ENCODE data around the gene LYST. TPM values are rescaled to one million over a fixed set of nuclear protein-coding genes. Genes with fewer than 3 reads are reported as not detected.

LYST gene
- total RNA-seq, 4 donors from 2014 or later: 46.8 to 68.4 (median 47.8) TPM

GRCh38 chr1:235710687-235711086, 156.0 kb downstream of the LYST start:
- no peaks in the 10 kb centered on the region for H3K4me1 ChIP-seq
- intact Hi-C loops (cut with DNase I): no loop called here

GRCh38 chr1:235709018-235709417, 157.7 kb downstream of the LYST start:
- Histone ChIP-seq H3K36me3 (peaks cover under 1 to 17% of the 10 kb centered on the region in 2 donors), H3K4me3 (replicated peaks in 1 of 3) (no peak overlapping the region), H3K27me3 (no peaks in the 10 kb centered on the region), H3K4me1 (no peaks in the 10 kb centered on the region), H3K27ac (no peak overlapping the region), H3K9me3 (no peaks in the 10 kb centered on the region)
- intact Hi-C loops (cut with DNase I): no loop called here
- TF ChIP-seq CTCF (IDR thresholded peaks at IDR 0.05) (no peak), POLR2A (IDR thresholded peaks at IDR 0.05) (no peak)
- DNase-seq: no peak
- 91 to 97% methylated on average over 11 of the region's 11 CpGs for WGBS, 2 donors

More at GRCh38 chr1:235710687-235711086, 156.0 kb downstream of the LYST start:
- H3K9me3 ChIP-seq: no peaks in the 10 kb centered on the region
- no peak overlapping the region for H3K27ac ChIP-seq
- H3K27me3 ChIP-seq: no peaks in the 10 kb centered on the region
- H3K4me3 ChIP-seq (replicated peaks in 1 of 3): no peak overlapping the region
- H3K36me3 ChIP-seq: peaks cover 15 to 18% of the 10 kb centered on the region in 2 donors
- 66 to 81% methylated on average over 3 of the region's 3 CpGs for WGBS, 2 donors
- DNase-seq: no peak
- TF ChIP-seq CTCF (IDR thresholded peaks at IDR 0.05) (no peak), POLR2A (IDR thresholded peaks at IDR 0.05) (no peak)

- Histone ChIP-seq H3K9me3 (no peaks in the 10 kb centered on the region), H3K27me3 (no peaks in the 10 kb centered on the region), H3K27ac (no peak overlapping the region), H3K4me3 (replicated peaks in 1 of 3) (no peak overlapping the region), H3K36me3 (peaks cover 0 to 14% of the 10 kb centered on the region in 2 donors), H3K4me1 (no peaks in the 10 kb centered on the region)
- WGBS, 2 donors: 86 to 90% methylated on average over 4 of the region's 4 CpGs
- no peak for DNase-seq
- intact Hi-C loops (cut with DNase I): no loop called here
- TF ChIP-seq CTCF (IDR thresholded peaks at IDR 0.05) (no peak), POLR2A (IDR thresholded peaks at IDR 0.05) (no peak)
Observed at GRCh38 chr1:235708390-235708962, 158.2 kb downstream of the LYST start.

- Histone ChIP-seq H3K36me3 (peaks cover 7 to 15% of the 10 kb centered on the region in 2 donors), H3K9me3 (no peaks in the 10 kb centered on the region), H3K27ac (no peak overlapping the region), H3K4me3 (replicated peaks in 1 of 3) (no peak overlapping the region), H3K4me1 (no peaks in the 10 kb centered on the region), H3K27me3 (no peaks in the 10 kb centered on the region)
- intact Hi-C loops (cut with DNase I): no loop called here
- no peak for DNase-seq
- 93 to 96% methylated on average over 2 of the region's 2 CpGs for WGBS, 2 donors
- TF ChIP-seq CTCF (IDR thresholded peaks at IDR 0.05): no peak
- no peak for TF ChIP-seq POLR2A (IDR thresholded peaks at IDR 0.05)
Observed at GRCh38 chr1:235703506-235703905, 163.2 kb downstream of the LYST start.

GRCh38 chr1:235702412-235702811, 164.3 kb downstream of the LYST start:
- Histone ChIP-seq H3K36me3 (peaks cover 7 to 15% of the 10 kb centered on the region in 2 donors), H3K4me1 (no peaks in the 10 kb centered on the region), H3K27ac (no peak overlapping the region), H3K9me3 (no peaks in the 10 kb centered on the region), H3K27me3 (no peaks in the 10 kb centered on the region), H3K4me3 (replicated peaks in 1 of 3) (no peak overlapping the region)
- 83 to 85% methylated on average over 9 of the region's 9 CpGs for WGBS, 2 donors
- no peak for DNase-seq
- TF ChIP-seq POLR2A (IDR thresholded peaks at IDR 0.05) (no peak), CTCF (IDR thresholded peaks at IDR 0.05) (no peak)
- intact Hi-C loops (cut with DNase I): no loop called here
